Measurements from ENCODE around the gene RBM20. TPM values are rescaled to one million over a fixed set of nuclear protein-coding genes. Genes with fewer than 3 reads are reported as not detected.

The RBM20 gene
- total and polyA plus RNA-seq, 2 of the 13 experiments (the other 11 are each of a cell fraction or from before 2014, with no cell fraction given), result 0.02 to 0.22 TPM

GRCh38 chr10:110798340-110798739 is 154.2 kb downstream of the RBM20 start:
- BruUV-seq (replicated peaks), result no TSS peak
- POLR2A ChIA-PET, result no interaction called here
- no peak for FAIRE-seq
- TF ChIP-seq E2F1 (CRISPR knock-in tag; IDR thresholded peaks at IDR 0.05) (no peak), ZBTB38 (CRISPR knock-in tag; IDR thresholded peaks at IDR 0.05) (no peak), RERE (CRISPR knock-in tag; IDR thresholded peaks at IDR 0.05; ENCODE audit: low read depth) (no peak), JUNB (CRISPR knock-in tag; IDR thresholded peaks at IDR 0.05; ENCODE audit: borderline replicate concordance) (no peak), NCOR1 (IDR thresholded peaks at IDR 0.05; ENCODE audit: borderline replicate concordance, low read length) (no peak), HCFC1 (IDR thresholded peaks at IDR 0.05; ENCODE audit: low read depth, low read length) (no peak), ZNF800 (CRISPR knock-in tag; IDR thresholded peaks at IDR 0.05) (no peak), HDAC1 (CRISPR knock-in tag; IDR thresholded peaks at IDR 0.05) (no peak), HMGXB3 (CRISPR knock-in tag; IDR thresholded peaks at IDR 0.05; ENCODE audit: borderline replicate concordance) (no peak), TIGD3 (CRISPR knock-in tag; IDR thresholded peaks at IDR 0.05; ENCODE audit: borderline replicate concordance) (no peak)

More at GRCh38 chr10:110798340-110798739, 154.2 kb downstream of the RBM20 start:
- no peak overlapping the region for H3K4me2 ChIP-seq (ENCODE audit: low read depth, low read length)
- no peaks in the 10 kb centered on the region for H4K20me1 ChIP-seq (ENCODE audit: insufficient read depth, low read length)
- intact Hi-C loops (cut with micrococcal nuclease; ENCODE audit: unreplicated experiment), result no loop called here
- no peak for DNase-seq (ENCODE audit: low spot score)
- H3K4me1 ChIP-seq (ENCODE audit: insufficient read depth, low read length), result peaks cover 16% of the 10 kb centered on the region
- H3K79me2 ChIP-seq (ENCODE audit: insufficient read depth, low read length), result no peaks in the 10 kb centered on the region
- 53% methylated on average over 2 of the region's 2 CpGs for WGBS (ENCODE audit: low lambda C conversion rate)
- in situ Hi-C loops (cut with HindIII; ENCODE audit: extremely low pct_ligation_motif_present, low pct_unique_long_range_greater_than_20kb), result no loop called here
- H3K27ac ChIP-seq (ENCODE audit: extremely low read length, insufficient read depth, low read length), result no peak overlapping the region
- no peaks in the 10 kb centered on the region; a peak in 1 of 5 replicates for H3K27me3 ChIP-seq (ENCODE audit: control insufficient read depth in 1 of 2, insufficient read depth in 2 of 2, low read length in 2 of 2)
- CTCF ChIA-PET (ENCODE audit: low intra/inter-chr PET ratio, low total read pairs), result no interaction called here
- no peaks in the 10 kb centered on the region for H3K36me3 ChIP-seq (replicated peaks in 1 of 2; ENCODE audit: control insufficient read depth in 1 of 2, insufficient read depth in 2 of 2, low read length in 2 of 2)
- H3K9me3 ChIP-seq (ENCODE audit: low read length), result no peaks in the 10 kb centered on the region
- ATAC-seq, result no peak
- no peak overlapping the region for H3K9ac ChIP-seq (ENCODE audit: insufficient read depth, low read depth, low read length)
- H3K4me3 ChIP-seq (replicated peaks in 1 of 3; ENCODE audit: insufficient read depth in 1 of 3, low read depth in 2 of 3, low read length in 3 of 3), result no peak overlapping the region
- H2AFZ ChIP-seq (ENCODE audit: low read length), result no peak overlapping the region
